Measurements from ENCODE around the gene R3HDM4. TPM values are rescaled to one million over a fixed set of nuclear protein-coding genes. Genes with fewer than 3 reads are reported as not detected.
A peak's percentile ranks its signal among the peaks of the same experiment; 100 is the strongest.

R3HDM4 gene
- total and polyA plus RNA-seq, 9 of the 15 experiments (the other 6 are each of a cell fraction or from before 2014, with no cell fraction given) = 3.2 to 154 (median 59.0) TPM

DNA sequence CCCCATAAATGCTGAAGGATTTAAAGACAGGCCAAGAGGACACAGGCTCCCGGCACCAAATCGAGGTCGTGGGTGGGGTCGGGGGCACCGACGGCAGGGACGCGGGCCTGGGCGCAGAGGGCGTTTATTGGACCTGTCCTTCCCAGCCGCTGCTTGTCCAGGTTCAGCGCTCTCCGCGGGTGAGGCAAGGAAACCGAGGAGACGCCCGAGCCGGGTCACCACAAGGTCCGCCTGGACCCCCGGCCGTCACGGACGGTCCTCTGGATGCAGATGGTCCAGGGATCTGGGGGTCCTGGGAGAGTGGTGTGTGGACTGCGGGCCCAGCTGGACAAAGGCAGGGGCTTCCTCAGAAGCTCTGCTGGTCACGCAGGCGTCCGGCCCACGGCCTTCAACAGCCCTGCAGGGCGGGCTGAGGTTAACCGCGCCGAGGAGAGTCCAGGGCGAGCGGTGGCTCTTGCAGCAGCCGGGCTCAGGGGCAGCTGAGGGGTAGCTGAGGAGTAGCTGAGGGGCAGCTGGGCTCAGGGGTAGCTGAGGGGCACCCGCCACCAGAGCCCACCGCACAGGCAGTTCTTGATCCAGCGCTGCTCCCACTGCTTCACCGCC is 45.1 kb downstream of the R3HDM4 start (continued):
- TF ChIP-seq FUS (optimal IDR thresholded peaks at IDR 0.05; ENCODE audit: low read depth, low read length) = peak; percentile 79
- no peak for TF ChIP-seq LARP7 (IDR thresholded peaks at IDR 0.05)
- TF ChIP-seq ZBTB7A (IDR thresholded peaks at IDR 0.05; ENCODE audit: borderline replicate concordance, control insufficient read depth, low read depth, low read length) = peak; percentile 30; the same call in 1 of the 2 replicates
- no peak for TF ChIP-seq FOXA1 (IDR thresholded peaks at IDR 0.05; ENCODE audit: borderline replicate concordance)
- no peak for TF ChIP-seq ZNF561 (CRISPR knock-in tag; conservative IDR thresholded peaks at IDR 0.05)
- no peak for TF ChIP-seq SNIP1 (IDR thresholded peaks at IDR 0.05; ENCODE audit: low read depth)
- no peak for TF ChIP-seq FOXO4 (CRISPR knock-in tag; IDR thresholded peaks at IDR 0.05)
- no peak for TF ChIP-seq DDX20 (tag; IDR thresholded peaks at IDR 0.05; ENCODE audit: low read depth)
- no peak for TF ChIP-seq ELF4 (CRISPR knock-in tag; IDR thresholded peaks at IDR 0.05)
- TF ChIP-seq, protein P1, sequence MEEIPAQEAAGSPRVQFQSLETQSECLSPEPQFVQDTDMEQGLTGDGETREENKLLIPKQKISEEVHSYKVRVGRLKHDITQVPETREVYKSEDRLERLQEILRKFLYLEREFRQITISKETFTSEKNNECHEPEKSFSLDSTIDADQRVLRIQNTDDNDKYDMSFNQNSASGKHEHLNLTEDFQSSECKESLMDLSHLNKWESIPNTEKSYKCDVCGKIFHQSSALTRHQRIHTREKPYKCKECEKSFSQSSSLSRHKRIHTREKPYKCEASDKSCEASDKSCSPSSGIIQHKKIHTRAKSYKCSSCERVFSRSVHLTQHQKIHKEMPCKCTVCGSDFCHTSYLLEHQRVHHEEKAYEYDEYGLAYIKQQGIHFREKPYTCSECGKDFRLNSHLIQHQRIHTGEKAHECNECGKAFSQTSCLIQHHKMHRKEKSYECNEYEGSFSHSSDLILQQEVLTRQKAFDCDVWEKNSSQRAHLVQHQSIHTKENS (CRISPR knock-in tag; IDR thresholded peaks at IDR 0.05) = no peak
- peak; percentile 42; the same call in 1 of the 2 replicates for TF ChIP-seq CBX1 (IDR thresholded peaks at IDR 0.05; ENCODE audit: low read depth)
- TF ChIP-seq NR2C1 (IDR thresholded peaks at IDR 0.05) = no peak
- no peak for TF ChIP-seq NR2C1 (tag; IDR thresholded peaks at IDR 0.05)
- no peak for TF ChIP-seq KLF1 (tag; IDR thresholded peaks at IDR 0.05)
- TF ChIP-seq GTF2E2 (tag; IDR thresholded peaks at IDR 0.05) = no peak
- no peak for TF ChIP-seq CTCF (IDR thresholded peaks at IDR 0.05 in 2 of 3, conservative IDR thresholded peaks at IDR 0.05 in 1 of 3; ENCODE audit: insufficient read depth in 2 of 3, low read depth in 1 of 3, low read length in 3 of 3)
- TF ChIP-seq CCNT2 (IDR thresholded peaks at IDR 0.05; ENCODE audit: borderline replicate concordance, extremely low read depth, insufficient read length, low read depth, low read length) = peak; percentile 49
- no peak for TF ChIP-seq ETV1 (tag; conservative IDR thresholded peaks at IDR 0.05; ENCODE audit: low read depth)
- peak; percentile 28; the same call in 1 of the 2 replicates for TF ChIP-seq HDAC6 (IDR thresholded peaks at IDR 0.05; ENCODE audit: low read depth, low read length)
- no peak for TF ChIP-seq HNRNPUL1 (IDR thresholded peaks at IDR 0.05; ENCODE audit: low read length)
- no peak for TF ChIP-seq DACH1 (IDR thresholded peaks at IDR 0.05; ENCODE audit: partially characterized antibody)
- TF ChIP-seq, protein P2, sequence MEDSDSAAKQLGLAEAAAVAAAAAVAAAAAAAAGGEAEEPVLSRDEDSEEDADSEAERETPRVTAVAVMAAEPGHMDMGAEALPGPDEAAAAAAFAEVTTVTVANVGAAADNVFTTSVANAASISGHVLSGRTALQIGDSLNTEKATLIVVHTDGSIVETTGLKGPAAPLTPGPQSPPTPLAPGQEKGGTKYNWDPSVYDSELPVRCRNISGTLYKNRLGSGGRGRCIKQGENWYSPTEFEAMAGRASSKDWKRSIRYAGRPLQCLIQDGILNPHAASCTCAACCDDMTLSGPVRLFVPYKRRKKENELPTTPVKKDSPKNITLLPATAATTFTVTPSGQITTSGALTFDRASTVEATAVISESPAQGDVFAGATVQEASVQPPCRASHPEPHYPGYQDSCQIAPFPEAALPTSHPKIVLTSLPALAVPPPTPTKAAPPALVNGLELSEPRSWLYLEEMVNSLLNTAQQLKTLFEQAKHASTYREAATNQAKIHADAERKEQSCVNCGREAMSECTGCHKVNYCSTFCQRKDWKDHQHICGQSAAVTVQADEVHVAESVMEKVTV (CRISPR knock-in tag; IDR thresholded peaks at IDR 0.05) = no peak

All from K562 (cell line).